IPS-18c (cell line): ENCODE results near the gene ZNF248.
"Not testable (repeated sequence)": the region's sequence is repeated elsewhere in the genome, so short reads cannot be mapped to it uniquely, and the experiment has no call there.

Experiments used
- H3K4me3 ChIP-seq: 2 replicates; pipeline ENCODE4 v1.7.0; 2013; ENCODE audit warnings: low read depth, mild to moderate bottlenecking, low read length, moderate library complexity; ENCODE audit not compliant: insufficient read depth
- H3K9me3 ChIP-seq: one replicate; pipeline ENCODE4 v1.6.1; 2013; ENCODE audit warnings: mild to moderate bottlenecking, low read length, moderate library complexity; ENCODE audit not compliant: control insufficient read depth, insufficient read depth

ZNF248 gene

DNA sequence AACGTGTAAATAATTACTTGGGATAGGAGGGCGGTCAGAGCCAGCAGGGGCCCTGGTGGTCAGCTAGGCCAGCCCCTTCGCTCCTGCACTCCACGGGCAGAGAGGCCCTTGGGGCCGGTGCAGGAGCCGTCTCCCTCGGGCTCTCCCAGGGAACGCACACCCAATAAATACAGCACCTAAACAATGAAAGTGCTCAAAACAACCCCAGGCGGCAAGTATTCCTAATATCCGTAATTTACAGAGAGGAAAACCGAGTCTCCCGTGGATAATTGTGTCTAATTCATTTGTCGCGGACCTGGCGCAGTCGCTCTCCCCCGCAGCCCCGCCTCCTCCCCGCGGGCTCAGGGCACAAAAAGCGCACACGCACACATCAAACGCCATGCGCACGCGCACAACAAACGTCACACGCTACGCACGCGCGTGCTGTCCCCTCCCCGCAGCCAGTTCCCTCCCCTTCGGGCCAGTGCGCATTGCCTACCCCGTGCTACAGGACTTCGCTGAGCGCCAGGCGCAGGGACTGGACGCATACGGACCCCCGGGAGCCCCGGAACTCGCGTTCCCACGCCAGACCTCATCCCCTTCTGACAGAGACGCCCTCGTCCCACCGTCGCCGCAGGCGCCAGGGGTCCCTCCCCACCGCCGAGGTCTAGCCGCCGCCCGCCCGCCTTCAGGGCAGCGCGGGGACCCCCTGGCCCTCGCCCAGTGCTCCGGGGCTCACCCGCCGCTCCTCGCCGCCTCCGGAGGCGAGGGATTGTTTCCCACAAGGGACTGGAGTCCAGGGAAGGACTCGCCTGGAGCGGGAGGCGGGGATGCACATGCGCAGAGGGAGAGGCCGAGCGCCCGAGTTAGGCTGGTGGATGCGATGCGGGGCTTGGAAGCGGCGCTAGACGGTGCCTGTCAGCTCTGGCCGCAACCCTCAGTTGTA, at the start of gene ZNF248:
Gene ZNF248, minus strand, starts transcription at position 324 of the 925 bp plus-strand sequence. CDS start 1,300 bp downstream, outside the sequence.
- H3K9me3 ChIP-seq = peaks cover 3% of the 10 kb centered on the region
- peak within 1 kb of the TSS; percentile 85 for H3K4me3 ChIP-seq

DNA sequence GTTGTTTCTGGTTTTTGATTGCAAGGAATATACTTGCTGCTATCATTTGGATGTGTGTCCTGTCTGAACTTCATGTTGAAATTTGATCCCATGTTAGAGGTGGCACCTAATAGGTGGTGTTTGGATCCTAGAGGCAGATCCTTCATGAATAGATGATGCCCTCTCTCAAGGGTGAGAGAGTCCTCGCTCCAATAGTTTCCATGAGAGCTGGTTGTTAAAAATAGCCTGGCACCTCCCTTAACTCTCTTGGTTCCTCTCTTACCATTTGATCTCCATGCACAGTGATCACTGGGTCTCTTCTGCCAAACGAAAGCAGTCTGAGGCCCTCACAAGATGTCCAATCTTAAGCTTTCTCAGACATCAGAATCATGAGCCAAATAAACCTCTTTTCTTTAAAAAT, 49.0 kb upstream of the ZNF248 start:
- Histone ChIP-seq H3K4me3 (no peak overlapping the region), H3K9me3 (peaks cover 3% of the 10 kb centered on the region)

DNA sequence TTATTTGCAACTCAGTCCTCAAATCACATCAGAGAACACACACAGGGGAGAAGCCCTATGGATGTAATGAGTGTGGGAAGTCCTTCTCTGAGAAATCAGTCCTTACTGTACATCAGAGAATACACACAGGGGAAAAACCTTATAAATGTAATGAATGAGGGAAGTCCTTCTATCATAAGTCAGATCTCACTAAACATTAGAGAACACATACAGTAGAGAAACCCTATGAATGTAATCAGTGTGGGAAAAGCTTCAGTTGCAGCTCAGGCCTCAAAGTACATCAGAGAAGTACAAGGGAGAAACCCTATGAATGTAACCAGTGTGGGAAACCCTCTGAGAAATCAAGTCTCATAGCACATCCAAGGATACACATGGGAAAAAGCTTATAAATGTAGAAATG, 39.0 kb upstream of the ZNF248 start:
- H3K9me3 ChIP-seq = peaks cover 4% of the 10 kb centered on the region

DNA sequence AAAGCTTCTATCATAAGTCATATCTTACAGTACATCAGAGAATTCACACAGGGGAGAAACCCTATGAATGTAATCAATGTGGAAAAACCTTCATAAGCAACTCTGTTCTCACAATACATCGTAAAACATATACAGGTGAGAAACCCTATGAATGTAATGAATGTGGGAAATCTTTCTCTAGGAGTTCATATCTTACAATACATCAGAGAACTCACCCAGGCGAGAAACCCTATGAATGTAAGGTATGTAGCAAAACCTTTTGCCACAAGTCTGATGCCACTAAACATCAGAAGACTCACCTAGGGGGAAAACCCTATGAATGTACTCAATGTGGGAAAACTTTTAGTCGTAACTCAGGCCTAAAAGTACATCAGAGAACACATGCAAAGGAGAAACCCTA, 38.3 kb upstream of the ZNF248 start:
- no peak overlapping the region for H3K4me3 ChIP-seq
- H3K9me3 ChIP-seq = peaks cover 6% of the 10 kb centered on the region

More for the DNA sequence above, 39.0 kb upstream of the ZNF248 start:
- no peak overlapping the region for H3K4me3 ChIP-seq

DNA sequence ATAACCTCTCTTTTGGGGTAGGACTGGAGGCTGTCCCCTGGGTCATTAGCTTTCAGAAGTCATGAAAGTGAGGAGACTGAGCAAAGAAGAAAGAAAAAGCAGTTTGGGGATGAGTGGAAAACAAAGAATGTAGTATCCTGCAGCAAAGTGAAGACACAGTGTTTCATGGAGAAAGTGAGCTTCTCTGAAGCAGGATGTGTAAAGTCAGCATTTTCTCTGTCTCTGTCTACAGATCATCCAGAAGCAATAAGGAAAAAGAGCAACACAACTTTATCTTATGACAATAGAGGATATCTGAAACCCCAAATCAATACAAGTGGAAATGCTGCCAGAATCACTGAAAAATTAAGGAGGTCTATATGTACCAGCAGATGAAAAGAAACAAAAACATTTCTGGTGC, 28.4 kb upstream of the ZNF248 start:
- H3K4me3 ChIP-seq = no peak overlapping the region
- H3K9me3 ChIP-seq = peaks cover 5% of the 10 kb centered on the region

DNA sequence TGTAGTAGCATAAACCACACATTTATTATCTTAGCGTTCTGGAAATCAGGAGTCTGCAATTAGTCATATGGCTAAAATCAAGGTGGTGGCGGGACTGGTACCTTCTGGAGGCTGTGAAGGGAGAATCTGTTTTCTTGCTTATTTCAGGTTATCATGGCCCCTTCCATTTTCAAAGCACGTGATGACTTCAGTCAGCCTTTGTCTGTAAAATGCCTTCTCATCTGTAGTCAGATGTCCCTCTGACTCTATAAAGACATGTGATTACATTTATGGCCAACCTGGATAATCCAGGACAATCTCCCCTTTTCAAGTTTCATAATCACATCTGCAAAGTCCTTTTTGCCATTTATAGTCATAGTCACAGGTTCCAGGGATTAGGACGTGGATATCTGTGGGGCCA, 15.5 kb upstream of the ZNF248 start:
- Histone ChIP-seq H3K9me3 (no peaks in the 10 kb centered on the region), H3K4me3 (no peak overlapping the region)

DNA sequence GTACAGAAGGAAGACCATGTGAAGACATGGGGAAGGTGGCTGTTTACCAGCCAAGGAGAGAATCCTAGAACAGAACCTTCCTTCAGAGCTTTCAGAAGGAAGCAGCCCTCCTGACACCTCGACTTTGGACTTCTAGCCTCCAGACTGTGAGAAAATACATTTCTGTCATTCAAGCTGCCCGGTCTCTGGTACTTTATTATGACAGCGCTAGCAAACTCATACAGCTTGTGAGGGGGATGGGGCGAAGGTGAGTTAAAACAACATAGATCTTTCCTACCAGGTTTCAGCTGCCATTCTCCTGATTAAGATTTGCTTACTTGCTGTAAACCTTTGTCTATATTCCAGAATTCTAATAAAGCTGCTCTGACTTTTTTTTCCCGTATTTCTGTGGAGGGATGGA, 14.9 kb upstream of the ZNF248 start:
- no peak overlapping the region for H3K4me3 ChIP-seq
- no peaks in the 10 kb centered on the region for H3K9me3 ChIP-seq

DNA sequence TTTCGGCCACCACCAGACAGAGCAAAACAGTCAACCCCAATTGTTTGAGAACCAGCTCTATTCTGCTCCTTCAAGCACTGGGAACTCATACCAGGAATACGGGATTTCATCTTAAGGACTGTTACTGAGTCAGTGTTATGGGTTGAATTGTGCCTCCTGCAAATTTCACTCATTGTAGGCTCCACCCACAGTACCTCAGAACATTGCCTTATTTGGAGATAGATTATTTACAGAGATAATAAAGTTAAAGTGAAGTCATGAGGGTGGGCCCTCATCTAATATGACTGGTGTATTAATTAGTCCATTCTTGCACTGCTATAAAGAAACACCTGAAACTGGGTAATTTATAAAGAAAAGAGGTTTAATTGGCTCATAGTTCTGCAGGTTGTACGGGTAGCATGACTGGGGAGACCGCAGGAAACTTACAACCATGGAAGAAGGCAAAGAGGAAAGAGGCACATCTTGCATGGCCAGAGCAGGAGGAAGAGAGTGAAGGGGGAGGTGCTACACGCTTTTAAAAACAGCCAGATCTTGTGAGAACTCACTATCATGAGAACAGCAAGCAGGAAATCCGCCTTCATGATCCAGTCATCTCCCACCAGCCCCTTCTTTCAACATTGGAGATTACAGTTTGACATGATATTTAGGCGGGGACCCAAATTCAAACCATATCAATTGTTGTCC, 14.3 kb upstream of the ZNF248 start:
- Histone ChIP-seq H3K4me3 (no peak overlapping the region), H3K9me3 (no peaks in the 10 kb centered on the region)

DNA sequence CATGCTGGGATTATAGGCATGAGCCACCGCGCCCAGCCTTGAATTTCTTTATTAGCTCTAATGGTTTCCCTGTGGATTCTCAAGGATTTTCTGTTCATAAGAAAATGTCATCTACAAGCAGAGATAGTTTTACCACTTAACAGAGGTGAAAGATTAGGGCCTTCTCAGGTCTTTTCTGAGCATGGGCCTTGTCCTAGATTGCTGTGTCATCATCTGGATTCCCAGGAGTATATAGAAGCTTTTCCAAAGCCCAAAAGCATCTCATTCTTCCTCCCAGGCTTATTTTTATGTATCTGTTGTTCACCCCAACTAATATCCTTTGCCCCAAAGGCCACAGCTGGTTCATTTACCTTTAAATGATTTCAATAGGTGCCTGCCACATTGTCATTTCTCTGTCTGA, 13.7 kb upstream of the ZNF248 start:
- H3K9me3 ChIP-seq = no peaks in the 10 kb centered on the region
- H3K4me3 ChIP-seq = no peak overlapping the region

DNA sequence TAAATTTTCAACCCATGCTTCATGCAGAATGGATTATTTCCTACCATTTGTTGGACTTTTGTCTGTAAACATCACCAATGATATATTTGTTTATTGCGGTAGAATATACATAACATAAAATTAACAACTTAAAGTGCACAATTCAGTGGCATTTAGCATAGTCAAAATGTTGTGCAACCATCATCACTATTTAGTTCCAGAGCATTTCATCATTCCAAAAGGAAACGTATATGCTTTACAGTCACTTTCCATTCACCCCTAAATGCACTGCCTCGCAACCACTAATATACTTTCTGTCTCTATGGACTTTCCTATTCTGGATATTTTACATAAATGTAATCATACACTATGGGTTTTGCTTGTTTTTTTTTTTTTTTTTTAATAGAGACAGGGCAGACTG, 11.4 kb upstream of the ZNF248 start:
- no peaks in the 10 kb centered on the region for H3K9me3 ChIP-seq

DNA sequence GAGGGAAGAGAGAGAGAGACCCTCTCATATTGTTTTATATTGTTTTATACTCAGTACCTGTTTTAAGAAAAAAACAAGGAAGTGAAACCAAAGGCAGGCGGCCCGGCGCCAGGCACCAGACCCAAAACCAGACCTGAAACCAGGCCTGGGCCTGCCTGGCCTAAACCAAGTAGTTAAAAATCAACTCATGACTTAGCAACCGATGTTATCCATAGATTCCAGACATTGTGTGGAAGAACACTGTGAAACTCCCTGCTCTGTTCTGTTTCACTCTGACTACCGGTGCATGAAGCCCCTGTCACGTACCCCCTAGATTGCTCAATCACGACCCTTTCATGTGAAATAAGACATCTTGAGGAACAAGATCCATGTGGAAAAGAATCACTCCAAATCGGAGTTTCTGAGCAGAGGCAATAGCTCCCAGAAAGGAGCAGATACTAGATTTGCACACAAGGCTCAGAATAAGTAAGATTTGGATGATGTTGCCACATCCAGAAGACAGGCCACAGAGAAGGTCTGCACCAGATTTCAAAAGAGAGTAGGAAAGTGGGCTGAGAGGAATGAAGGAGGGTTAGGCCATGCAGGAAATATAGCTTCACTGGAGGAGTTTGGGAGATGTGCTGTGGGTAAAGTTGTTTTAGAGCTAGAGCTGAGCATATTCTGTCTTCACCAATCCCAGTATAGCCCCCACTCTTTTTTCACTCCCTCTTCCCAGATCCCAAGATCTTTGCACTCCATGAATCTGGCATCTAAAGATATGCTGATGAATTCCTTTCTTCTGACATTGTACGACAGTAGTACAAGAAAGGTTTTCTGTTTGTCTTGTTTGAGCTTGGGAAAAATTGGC, 8.8 kb upstream of the ZNF248 start:
- Histone ChIP-seq H3K9me3 (no peaks in the 10 kb centered on the region), H3K4me3 (no peak overlapping the region)

More for the DNA sequence above, 11.4 kb upstream of the ZNF248 start:
- H3K4me3 ChIP-seq = no peak overlapping the region

DNA sequence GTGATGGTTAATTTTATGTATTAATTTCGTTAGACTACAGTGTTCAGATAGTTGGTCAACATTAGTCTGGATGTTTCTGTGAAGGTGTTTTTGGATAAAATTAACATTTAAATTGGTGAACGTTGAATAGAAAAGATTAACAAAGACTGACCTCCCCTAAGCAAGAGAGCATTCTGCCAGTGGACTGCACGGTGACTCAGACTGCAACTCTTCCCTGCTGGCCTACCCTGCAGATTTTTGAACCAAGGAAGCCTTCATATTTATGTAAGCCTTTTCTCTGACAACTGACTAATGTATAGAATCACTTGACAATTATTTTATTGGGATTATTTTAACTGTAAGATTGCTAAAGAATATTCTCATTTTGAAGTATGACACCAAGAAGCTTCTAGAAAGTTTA, 7.9 kb upstream of the ZNF248 start:
- H3K9me3 ChIP-seq = no peaks in the 10 kb centered on the region

DNA sequence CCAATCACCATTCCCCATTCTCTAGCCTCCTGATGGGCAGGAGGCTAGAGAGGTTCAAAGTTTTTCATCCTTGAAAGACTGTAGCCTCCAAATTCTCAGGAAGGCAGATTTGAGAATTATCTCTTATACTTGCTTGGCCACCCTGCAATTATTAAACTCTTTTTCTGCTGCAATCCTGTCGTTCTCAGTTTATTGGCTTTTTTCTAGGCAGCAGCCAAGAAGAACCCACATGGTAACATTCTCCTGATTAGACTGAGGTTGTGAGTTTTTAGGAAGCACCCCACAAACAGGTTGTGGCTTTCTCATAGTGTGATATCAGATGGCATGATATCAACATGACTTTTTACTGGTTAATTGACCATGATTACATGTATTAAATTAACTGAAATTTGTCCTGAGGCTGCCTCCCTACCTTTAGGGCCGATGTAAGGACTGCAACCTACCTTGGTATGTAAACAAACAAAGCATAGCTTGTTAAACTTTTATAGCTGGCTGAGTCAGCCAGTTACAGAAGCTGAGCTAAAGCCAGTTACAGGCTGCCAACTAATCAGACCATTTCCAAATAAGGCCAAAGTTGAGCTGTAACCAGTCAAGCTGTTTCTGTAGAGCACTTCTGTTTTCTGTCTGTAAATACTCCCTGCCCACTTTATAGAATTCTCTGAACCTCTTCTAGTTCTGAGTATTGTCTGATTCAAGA, 3.2 kb upstream of the ZNF248 start:
- peaks cover 3% of the 10 kb centered on the region for H3K9me3 ChIP-seq
- no peak overlapping the region; the same call in 1 of the 2 replicates for H3K4me3 ChIP-seq

More for the DNA sequence above, 7.9 kb upstream of the ZNF248 start:
- H3K4me3 ChIP-seq = no peak overlapping the region

DNA sequence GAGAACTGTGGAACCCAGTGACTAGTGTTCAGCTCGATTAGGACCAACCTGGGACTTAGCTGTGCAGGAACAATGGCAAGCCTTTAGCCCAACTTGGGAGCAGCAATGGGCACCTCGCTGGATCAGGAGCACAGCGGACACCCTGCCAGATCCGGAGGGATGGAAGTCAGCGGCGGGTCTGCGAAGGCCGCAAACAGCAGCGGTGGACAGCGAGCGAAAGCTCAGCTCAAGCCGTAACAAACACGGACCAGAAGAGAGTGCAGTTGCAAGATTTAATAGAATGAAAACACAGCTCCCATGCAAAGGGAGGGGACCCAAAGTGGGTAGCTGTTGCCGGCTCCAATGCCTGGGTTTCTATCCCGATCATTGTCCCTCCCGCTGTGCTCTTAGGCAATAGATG, 1.9 kb upstream of the ZNF248 start:
- H3K4me3 ChIP-seq, H3K9me3 ChIP-seq: not testable (repeated sequence)

DNA sequence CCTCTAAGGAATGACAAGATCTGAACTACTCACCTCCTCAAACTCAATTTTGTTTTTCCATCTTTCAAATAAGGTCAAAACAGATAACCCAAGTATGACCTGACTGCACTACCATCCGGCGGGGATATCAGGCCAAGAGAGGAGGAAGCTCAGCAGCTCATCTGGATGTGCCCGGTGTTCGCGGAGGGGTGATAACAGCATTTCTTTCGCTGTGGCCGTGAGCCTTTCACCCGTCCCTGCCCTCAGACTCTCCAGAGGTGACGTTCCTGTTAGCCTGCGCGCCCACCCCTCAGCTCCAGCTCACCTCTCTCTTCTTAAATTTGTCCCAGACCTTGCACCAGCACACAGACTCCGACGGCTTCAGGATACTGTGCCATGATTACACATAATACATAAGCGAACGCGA, 526 bp downstream of the ZNF248 start:
- Histone ChIP-seq H3K4me3 (peak overlapping the region; percentile 85), H3K9me3 (peaks cover 3% of the 10 kb centered on the region)

DNA sequence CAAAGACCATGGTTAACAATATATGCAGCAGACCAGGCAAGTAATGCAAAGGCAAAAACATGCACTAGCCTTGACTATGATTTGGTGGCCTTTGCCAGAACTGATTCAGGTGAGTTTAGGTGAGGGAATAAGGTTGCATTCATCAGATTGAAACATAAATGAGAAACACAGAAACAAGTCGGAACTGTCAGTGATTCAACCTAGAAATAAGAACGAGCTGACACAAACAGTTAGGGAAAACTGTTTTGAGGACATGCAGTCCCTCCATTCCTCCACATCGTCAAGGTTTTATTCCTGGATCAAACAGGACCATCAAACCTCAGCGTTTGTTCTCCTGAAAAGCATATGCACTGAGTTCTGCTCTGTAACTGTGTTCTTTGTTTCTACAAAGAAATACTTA, 1.8 kb downstream of the ZNF248 start:
- Histone ChIP-seq H3K4me3 (peak overlapping the region; percentile 4; the same call in 1 of the 2 replicates), H3K9me3 (peaks cover 3% of the 10 kb centered on the region)

DNA sequence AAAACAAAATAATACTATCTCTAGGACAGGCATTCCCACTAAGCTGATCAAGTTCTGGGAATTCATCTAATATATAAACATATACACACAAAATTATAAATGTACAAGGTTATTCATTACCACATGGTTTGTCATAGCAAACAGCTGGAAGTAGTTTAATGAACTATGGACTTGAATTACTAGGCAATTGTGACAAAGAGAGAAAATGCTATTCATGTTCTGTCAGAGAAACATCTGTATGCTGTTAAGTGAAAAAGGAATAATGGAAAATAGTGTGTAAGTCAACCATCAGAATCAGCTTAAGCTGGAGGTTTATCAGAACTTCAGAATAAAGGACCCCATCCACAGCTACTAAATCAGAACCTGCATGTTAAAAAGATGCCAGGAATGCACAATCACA, 2.8 kb downstream of the ZNF248 start:
- no peak overlapping the region for H3K4me3 ChIP-seq

More for the DNA sequence above, 2.8 kb downstream of the ZNF248 start:
- H3K9me3 ChIP-seq = peaks cover 3% of the 10 kb centered on the region
